GM10266 (cell line): ENCODE data around the gene MYNN.

Experiments used
- DNase-seq: peaks from one replicate; pipeline ENCODE4 v3.0.0; 2012; ENCODE audit errors: extremely low spot score
- CTCF ChIP-seq: IDR thresholded peaks from 2 replicates; pipeline ENCODE4 v1.5.1; 2012; ENCODE audit warnings: mild to moderate bottlenecking, low read depth; ENCODE audit not compliant: control insufficient read depth, insufficient read depth; ENCODE audit errors: missing control alignments

MYNN gene

GRCh38 chr3:169751875-169752274, 21.3 kb upstream of the MYNN start:
- no peak for TF ChIP-seq CTCF
- DNase-seq, result no peak

- TF ChIP-seq CTCF, result no peak
- DNase-seq, result no peak
These were observed 18.5 kb upstream of the MYNN start for GRCh38 chr3:169754711-169755110.

- no peak for TF ChIP-seq CTCF
- DNase-seq, result no peak
These were observed 17.7 kb upstream of the MYNN start for GRCh38 chr3:169755488-169755887.

- no peak for TF ChIP-seq CTCF
- no peak for DNase-seq
These were observed 14.7 kb upstream of the MYNN start for GRCh38 chr3:169758359-169758994.

GRCh38 chr3:169759256-169759655, 13.9 kb upstream of the MYNN start:
- TF ChIP-seq CTCF, result no peak
- no peak for DNase-seq

- DNase-seq, result no peak
- no peak for TF ChIP-seq CTCF
These were observed 12.7 kb upstream of the MYNN start for GRCh38 chr3:169760479-169760878.

- no peak for TF ChIP-seq CTCF
- DNase-seq, result peak; percentile 86
These were observed 8.8 kb upstream of the MYNN start for GRCh38 chr3:169764312-169764881.
